K562 (cell line): ENCODE results near the gene PRCP. TPM values are rescaled to one million over a fixed set of nuclear protein-coding genes. Genes with fewer than 3 reads are reported as not detected.
A peak's percentile ranks its signal among the peaks of the same experiment; 100 is the strongest.

Experiments
- ATAC-seq: fragments of 200-7000 bp; cut with Tn5 transposase; 3 replicates; pipeline ENCODE4 v1.9.1; 2020; ENCODE audit warnings: moderate library complexity
- BruUV-seq: library from RNA; stranded (reverse); fragments of 400-500 nt; replicated peaks from 2 replicates; lab custom pipeline; 2021; lab: Mats Ljungman, UMichigan
- CTCF ChIA-PET: fragments of 300-600 bp; formaldehyde crosslinking; extraction: SDS; loops from one replicate; lab custom pipeline; 2021; ENCODE audit warnings: low intra/inter-chr PET ratio; lab: Yijun Ruan, JAX
- POLR2A ChIA-PET: fragments of 300-600, 350-650 bp; sonication (Branson Sonifier 250); formaldehyde crosslinking; extraction: SDS; loops from one replicate; lab custom pipeline; 2021; ENCODE audit warnings: antibody characterized with exemption, inconsistent platforms; lab: Yijun Ruan, JAX
- DNase-seq, 4 experiments: peaks; one replicate each; pipeline versions ENCODE4 v3.0.0 to v3.0.0-alpha.2; 2011 to 2018; ENCODE audit warnings: low spot score in 3 of 4, mixed read lengths in 3 of 4; ENCODE audit errors: extremely low read depth in 1 of 4
- FAIRE-seq: peaks from 2 replicates; lab custom pipeline; 2011; peaks lifted over from hg19 to GRCh38; lab: Jason Lieb, UNC
- H2AFZ ChIP-seq: 2 replicates; pipeline ENCODE4 v1.6.0; 2011; ENCODE audit warnings: low read depth, low read length, control low read depth, inconsistent platforms
- H3K27ac ChIP-seq: fragments of 200-600 bp; 3 replicates; pipeline ENCODE4 v1.8.0; 2011; ENCODE audit warnings: low read depth, mild to moderate bottlenecking, control low read depth, inconsistent platforms, low read length, moderate library complexity, mixed read lengths; ENCODE audit errors: extremely low read depth
- H3K27me3 ChIP-seq, 2 experiments: fragments of 300-600 bp in 1 of 2; 2 replicates in 1 of 2; 3 replicates in 1 of 2; pipeline versions ENCODE4 v1.6.0 to v1.8.0; 2011; ENCODE audit warnings: inconsistent platforms in 2 of 2, low read length in 2 of 2, mild to moderate bottlenecking in 1 of 2, mixed read lengths in 1 of 2, moderate library complexity in 1 of 2; ENCODE audit not compliant: control insufficient read depth in 2 of 2, insufficient read depth in 2 of 2
- H3K36me3 ChIP-seq: fragments of 300-600 bp; 3 replicates; pipeline ENCODE4 v1.8.0; 2011; ENCODE audit warnings: mild to moderate bottlenecking, low read length, inconsistent platforms; ENCODE audit not compliant: control insufficient read depth, insufficient read depth
- H3K4me1 ChIP-seq, 2 experiments: fragments of 200-600 bp in 1 of 2; replicated peaks in 1 of 2; 2 replicates in 1 of 2; 3 replicates in 1 of 2; pipeline versions ENCODE4 v1.5.1 to v1.8.0; 2011; ENCODE audit warnings: inconsistent platforms in 2 of 2, low read length in 2 of 2, mild to moderate bottlenecking in 1 of 2, mixed read lengths in 1 of 2, moderate library complexity in 1 of 2; ENCODE audit not compliant: control insufficient read depth in 2 of 2, insufficient read depth in 2 of 2
- H3K4me2 ChIP-seq: 2 replicates; pipeline ENCODE4 v1.6.1; 2011; ENCODE audit warnings: low read length, control low read depth, inconsistent platforms, mixed read lengths; ENCODE audit not compliant: insufficient read depth
- H3K4me3 ChIP-seq: fragments of 200-600 bp; sonication (generic), shearing (Covaris generic); 2 replicates; pipeline ENCODE4 v1.5.1; 2016; ENCODE audit warnings: control low read depth, inconsistent platforms
- H3K79me2 ChIP-seq: fragments of 200-600 bp; 3 replicates; pipeline ENCODE4 v1.8.0; 2011; ENCODE audit warnings: low read length, inconsistent platforms; ENCODE audit not compliant: control insufficient read depth, insufficient read depth
- H3K9ac ChIP-seq, 2 experiments: 2 replicates each; pipeline versions ENCODE4 v1.6.0 to v1.6.1; 2011; ENCODE audit warnings: low read depth in 2 of 2, low read length in 2 of 2, control low read depth in 1 of 2, inconsistent platforms in 1 of 2, mild to moderate bottlenecking in 1 of 2, mixed read lengths in 1 of 2; ENCODE audit not compliant: insufficient read depth in 1 of 2
- H3K9me1 ChIP-seq: one replicate; pipeline ENCODE4 v1.6.0; 2011; ENCODE audit warnings: inconsistent platforms, mild to moderate bottlenecking, low read length, moderate library complexity; ENCODE audit not compliant: control insufficient read depth, insufficient read depth
- H3K9me3 ChIP-seq: replicated peaks from 2 replicates; pipeline ENCODE4 v1.5.1; 2011; ENCODE audit warnings: low read depth, low read length, inconsistent platforms; ENCODE audit not compliant: control insufficient read depth, insufficient read depth
- H4K20me1 ChIP-seq: replicated peaks from 2 replicates; pipeline ENCODE4 v1.6.1; 2011; ENCODE audit warnings: low read length, inconsistent platforms, mixed read lengths; ENCODE audit not compliant: control insufficient read depth, insufficient read depth
- ARID2 ChIP-seq: fragments of 450-650 bp; IDR thresholded peaks from 2 replicates; pipeline ENCODE4 v1.6.1; 2017; ENCODE audit warnings: antibody characterized with exemption, mild to moderate bottlenecking
- BCL6 ChIP-seq: fragments of 250-450 bp; sonication (Bioruptor Pico); IDR thresholded peaks from 2 replicates; pipeline ENCODE4 v1.4.0; 2020
- BRD4 ChIP-seq: fragments of 200-600 bp; sonication (generic); IDR thresholded peaks from 2 replicates; pipeline ENCODE4 v1.6.1; 2017; ENCODE audit warnings: inconsistent platforms
- CBX8 ChIP-seq: fragments of 200-600 bp; sonication (generic); IDR thresholded peaks from 2 replicates; pipeline ENCODE4 v1.6.1; 2012; ENCODE audit warnings: borderline replicate concordance, mixed run types, low read depth, mild to moderate bottlenecking, moderate library complexity, mixed read lengths, low read length, control low read depth, inconsistent platforms; ENCODE audit not compliant: poor library complexity, severe bottlenecking; ENCODE audit errors: extremely low read depth
- CTBP1 ChIP-seq: fragments of 450-650 bp; IDR thresholded peaks from 2 replicates; pipeline ENCODE4 v1.6.1; 2016; ENCODE audit warnings: borderline replicate concordance
- EP300 ChIP-seq: IDR thresholded peaks from 2 replicates; pipeline ENCODE4 v1.6.1; 2012; ENCODE audit warnings: low read length, improper control_type of control experiment
- ESRRA ChIP-seq: fragments of 450-650 bp; IDR thresholded peaks from 2 replicates; pipeline ENCODE4 v1.6.1; 2014; ENCODE audit warnings: low read depth, mild to moderate bottlenecking, moderate library complexity, borderline replicate concordance
- FOXA1 ChIP-seq: fragments of 450-650 bp; IDR thresholded peaks from 2 replicates; pipeline ENCODE4 v1.6.1; 2016; ENCODE audit warnings: mild to moderate bottlenecking, borderline replicate concordance
- GTF2E2 ChIP-seq: fragments of 200-800 bp; sonication (Bioruptor generic); IDR thresholded peaks from 2 replicates; pipeline ENCODE4 v1.6.1; 2016; ENCODE audit warnings: missing genetic modification characterization, missing compliant biosample characterization
- HMG20A ChIP-seq: fragments of 450-650 bp; formaldehyde crosslinking; conservative IDR thresholded peaks from 2 replicates; pipeline ENCODE4 v1.4.0; 2020; ENCODE audit warnings: mild to moderate bottlenecking, mixed read lengths
- KDM1A ChIP-seq, 2 experiments: fragments of 450-650 bp; IDR thresholded peaks; 2 replicates each; pipeline ENCODE4 v1.6.1; 2016; ENCODE audit warnings: mild to moderate bottlenecking in 2 of 2
- MCM2 ChIP-seq: fragments of 450-650 bp; IDR thresholded peaks from 2 replicates; pipeline ENCODE4 v1.6.1; 2017; ENCODE audit warnings: low read depth, mild to moderate bottlenecking
- MCM7 ChIP-seq, 2 experiments: fragments of 450-650 bp; IDR thresholded peaks; 2 replicates each; pipeline ENCODE4 v1.6.1; 2016 to 2018
- MEF2A ChIP-seq: IDR thresholded peaks from 2 replicates; pipeline ENCODE4 v1.6.1; 2011; ENCODE audit warnings: low read depth, mild to moderate bottlenecking, low read length, moderate library complexity; ENCODE audit not compliant: control insufficient read depth
- NUFIP1 ChIP-seq: fragments of 450-650 bp; IDR thresholded peaks from 2 replicates; pipeline ENCODE4 v1.6.1; 2018; ENCODE audit not compliant: partially characterized antibody
- POU5F1 ChIP-seq: fragments of 150-350 bp; IDR thresholded peaks from 2 replicates; pipeline ENCODE4 v1.6.1; 2014; ENCODE audit warnings: borderline replicate concordance, low read length, low read depth, mild to moderate bottlenecking; ENCODE audit not compliant: partially characterized antibody
- RFX1 ChIP-seq: fragments of 450-650 bp; IDR thresholded peaks from 2 replicates; pipeline ENCODE4 v1.6.1; 2016; ENCODE audit warnings: mild to moderate bottlenecking, moderate library complexity
- TBP ChIP-seq: optimal IDR thresholded peaks from 2 replicates; pipeline ENCODE3; 2011; ENCODE audit warnings: low read depth, low read length, improper control_type of control experiment
- TEAD2 ChIP-seq: fragments of 450-650 bp; IDR thresholded peaks from 2 replicates; pipeline ENCODE4 v1.6.1; 2016; ENCODE audit warnings: missing genetic modification characterization, control low read depth, missing compliant biosample characterization
- ZBTB1 ChIP-seq: sonication (generic); formaldehyde crosslinking; IDR thresholded peaks from 2 replicates; pipeline ENCODE4 v1.8.1; 2023; ENCODE audit warnings: missing genetic modification reagents, low read depth, mild to moderate bottlenecking, borderline replicate concordance
- ZNF253 ChIP-seq: fragments of 250-450 bp; sonication (Bioruptor Pico); conservative IDR thresholded peaks from 2 replicates; pipeline ENCODE4 v1.6.1; 2021; ENCODE audit warnings: mild to moderate bottlenecking
- ZNF274 ChIP-seq: IDR thresholded peaks from 2 replicates; pipeline ENCODE4 v1.6.1; 2011; ENCODE audit warnings: low read depth, mild to moderate bottlenecking, low read length, moderate library complexity, borderline replicate concordance
- WGBS: fragments of 100-300 bp; shearing (Covaris generic); methylation state at CpG from one replicate; pipeline ENCODE4 v1.1.6; 2016; ENCODE audit warnings: low coverage, mixed read lengths; ENCODE audit not compliant: insufficient coverage; ENCODE audit errors: missing lambda C conversion rate; 5-methylcytosine and 5-hydroxymethylcytosine counted together
- in situ Hi-C: fragments of 300-500 bp; cut with MboI; formaldehyde crosslinking; loops from 4 replicates; pipeline ENCODE4 v1.15.0; 2018; ENCODE audit warnings: inconsistent platforms, mixed read lengths
- intact Hi-C: fragments of 100-400 bp; cut with micrococcal nuclease; formaldehyde crosslinking; loops from 2 replicates; pipeline ENCODE4 v1.14.2; 2022
- polyA plus RNA-seq, 8 experiments: library from polyadenylated mRNA; depleted of rRNA in 4 of 8; stranded (reverse) in 5 of 8; unstranded in 3 of 8; fragments of >200 nt; fragmentation: Nextera tagmentation in 2 of 8; fragmentation: Illumina TruSeq in 1 of 8; extraction: Ambion mirVana in 2 of 8; extraction: Trizol in 1 of 8; gene quantifications; 2 replicates each; pipeline versions ENCODE4 v1.2.1 to v1.2.3, GENCODE V29; 2011 to 2014; ENCODE audit warnings: inconsistent platforms in 1 of 8, missing spikeins in 1 of 8
- total RNA-seq, 7 experiments: library from RNA; depleted of rRNA in 6 of 7; stranded (reverse); fragments of >200 nt in 6 of 7; fragmentation: Illumina TruSeq in 2 of 7; extraction: Trizol in 2 of 7; gene quantifications; 2 replicates each; pipeline versions ENCODE4 v1.2.1 to v1.2.3, GENCODE V29; 2011 to 2021; ENCODE audit warnings: low replicate concordance in 1 of 7
- TF ChIP-seq, protein P1 (sequence below): fragments of 150-350 bp; conservative IDR thresholded peaks from 2 replicates; pipeline ENCODE4 v1.6.1; 2014; ENCODE audit warnings: low read length

Gene PRCP
- total and polyA plus RNA-seq, 9 of the 15 experiments (the other 6 are each of a cell fraction or from before 2014, with no cell fraction given) = 9.5 to 43.1 (median 23.2) TPM

DNA sequence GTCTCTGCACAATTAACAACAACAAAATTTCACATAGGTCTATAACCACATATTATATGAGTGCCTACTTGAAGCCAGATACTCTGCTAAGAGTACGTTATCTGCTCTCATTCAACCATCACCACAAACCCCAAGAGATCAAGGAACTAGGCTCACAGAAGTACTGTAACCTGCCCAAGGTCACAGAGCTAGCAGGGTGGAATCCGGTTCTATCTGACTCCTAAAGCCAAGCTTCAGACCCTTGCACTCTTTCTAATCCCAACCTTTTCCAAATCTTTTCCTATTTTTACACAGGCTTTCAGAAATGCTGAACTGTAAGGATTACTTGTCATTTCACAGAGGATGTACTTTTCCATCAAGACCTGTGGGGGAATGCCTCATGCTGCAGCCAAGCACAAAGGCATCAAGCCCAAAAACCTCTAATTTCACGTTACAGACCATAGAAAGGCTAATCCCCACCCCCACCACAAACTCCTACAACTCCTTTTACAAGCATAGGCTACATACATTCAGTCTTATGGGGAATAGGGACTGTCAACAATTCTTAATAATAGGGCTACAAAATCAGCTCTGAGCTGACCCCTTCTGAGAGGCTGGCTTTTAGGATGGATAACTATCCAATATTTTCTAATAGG is 927 bp downstream of the PRCP start:
- H3K9ac ChIP-seq = peak overlapping the region; percentile 62 to 83; a peak in 3 of 4 replicates
- H3K9me3 ChIP-seq = no peaks in the 10 kb centered on the region
- H3K27ac ChIP-seq = peak overlapping the region; percentile 1; the same call in 1 of the 3 replicates
- H2AFZ ChIP-seq = peak overlapping the region; percentile 97
- peak overlapping the region; percentile 100 for H3K4me2 ChIP-seq
- BruUV-seq = no TSS peak
- no peaks in the 10 kb centered on the region for H4K20me1 ChIP-seq
- no peaks in the 10 kb centered on the region for H3K9me1 ChIP-seq
- ChIA-PET CTCF (interaction anchor here (1.4 kb wide), 1 partner anchor 32 kb away, joined by 3 read pairs; no protein-coding TSS in a partner anchor), POLR2A (interaction anchor here (0.5 to 1.7 kb wide), 3 partner anchors 9 to 257 kb away, joined by 3 to 9 read pairs (median 6); partner anchors contain the start of gene PCF11)
- intact Hi-C loops = no loop called here
- FAIRE-seq = peak; percentile 15
- 6% methylated on average over 3 of the region's 3 CpGs for WGBS
- in situ Hi-C loops = no loop called here
- no peaks in the 10 kb centered on the region for H3K27me3 ChIP-seq
- H3K36me3 ChIP-seq = no peaks in the 10 kb centered on the region
- peaks cover 49% of the 10 kb centered on the region for H3K79me2 ChIP-seq
- H3K4me3 ChIP-seq = peak overlapping the region; percentile 69
- DNase-seq = peak in 2 of 4 experiments; percentile 17 to 41
- ATAC-seq = no peak
- peaks cover 8 to 22% of the 10 kb centered on the region in 2 experiments for H3K4me1 ChIP-seq
- no peak for TF ChIP-seq TBP
- TF ChIP-seq MEF2A = no peak
- no peak for TF ChIP-seq ARID2
- no peak for TF ChIP-seq EP300
- peak in 1 of 2 experiments; percentile 44; a peak in 1 of 4 replicates for TF ChIP-seq KDM1A (IDR thresholded peaks at IDR 0.05)
- TF ChIP-seq, protein P1, sequence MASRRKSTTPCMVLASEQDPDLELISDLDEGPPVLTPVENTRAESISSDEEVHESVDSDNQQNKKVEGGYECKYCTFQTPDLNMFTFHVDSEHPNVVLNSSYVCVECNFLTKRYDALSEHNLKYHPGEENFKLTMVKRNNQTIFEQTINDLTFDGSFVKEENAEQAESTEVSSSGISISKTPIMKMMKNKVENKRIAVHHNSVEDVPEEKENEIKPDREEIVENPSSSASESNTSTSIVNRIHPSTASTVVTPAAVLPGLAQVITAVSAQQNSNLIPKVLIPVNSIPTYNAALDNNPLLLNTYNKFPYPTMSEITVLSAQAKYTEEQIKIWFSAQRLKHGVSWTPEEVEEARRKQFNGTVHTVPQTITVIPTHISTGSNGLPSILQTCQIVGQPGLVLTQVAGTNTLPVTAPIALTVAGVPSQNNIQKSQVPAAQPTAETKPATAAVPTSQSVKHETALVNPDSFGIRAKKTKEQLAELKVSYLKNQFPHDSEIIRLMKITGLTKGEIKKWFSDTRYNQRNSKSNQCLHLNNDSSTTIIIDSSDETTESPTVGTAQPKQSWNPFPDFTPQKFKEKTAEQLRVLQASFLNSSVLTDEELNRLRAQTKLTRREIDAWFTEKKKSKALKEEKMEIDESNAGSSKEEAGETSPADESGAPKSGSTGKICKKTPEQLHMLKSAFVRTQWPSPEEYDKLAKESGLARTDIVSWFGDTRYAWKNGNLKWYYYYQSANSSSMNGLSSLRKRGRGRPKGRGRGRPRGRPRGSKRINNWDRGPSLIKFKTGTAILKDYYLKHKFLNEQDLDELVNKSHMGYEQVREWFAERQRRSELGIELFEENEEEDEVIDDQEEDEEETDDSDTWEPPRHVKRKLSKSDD = no peak
- TF ChIP-seq BRD4 = no peak
- peak; percentile 80 for TF ChIP-seq ESRRA
- TF ChIP-seq HMG20A (CRISPR knock-in tag) = no peak
- TF ChIP-seq NUFIP1 = no peak
- no peak for TF ChIP-seq BCL6 (CRISPR knock-in tag)
- no peak for TF ChIP-seq POU5F1
- no peak for TF ChIP-seq MCM2
- TF ChIP-seq ZNF274 = no peak
- TF ChIP-seq RFX1 = no peak
- no peak for TF ChIP-seq ZNF253
- TF ChIP-seq TEAD2 (tag) = no peak
- TF ChIP-seq CBX8 = no peak
- 0 out of 2 replicates have a peak, but pooled peaks have one; percentile 33 for TF ChIP-seq CTBP1
- TF ChIP-seq ZBTB1 (CRISPR knock-in tag) = no peak
- TF ChIP-seq FOXA1 = no peak
- TF ChIP-seq GTF2E2 (tag) = 0 out of 2 replicates have a peak, but pooled peaks have one; percentile 14
- no peak for TF ChIP-seq MCM7 (IDR thresholded peaks at IDR 0.05)
